Inflammatory macrophage (primary cell): ENCODE measurements around the gene USP17L5.
"Not testable (repeated sequence)": the region's sequence is repeated elsewhere in the genome, so short reads cannot be mapped to it uniquely, and the experiment has no call there.

Experiments
- DNase-seq, 2 donors: peaks; one replicate each; pipeline ENCODE4 v3.0.0-alpha.2; 2020 to 2022
- total RNA-seq, 18 experiments: gene quantifications; one replicate each; lab custom pipeline; 2026; ENCODE audit warnings: mixed read lengths in 6 of 18, inconsistent platforms in 2 of 18; lab: John Stamatoyannopoulos, UW

The USP17L5 gene
- 0 reads per million in 18 experiments for total RNA-seq

GRCh38 chr4:9339103-9339502, at the start of gene USP17L5:
Gene USP17L5 (plus strand): TSS chr4:9339403. CDS start chr4:9339403, 0 bp downstream.
- DNase-seq = not testable (repeated sequence)

- DNase-seq = not testable (repeated sequence)
Measured at GRCh38 chr4:9324191-9324590, 15.0 kb upstream of the USP17L5 start.

GRCh38 chr4:9324865-9325264, 14.3 kb upstream of the USP17L5 start, which contains the start of gene USP17L24:
Gene USP17L24 (plus strand): TSS chr4:9325165. CDS start chr4:9325165, 0 bp downstream.
- DNase-seq = not testable (repeated sequence)

GRCh38 chr4:9329611-9330010, 9.6 kb upstream of the USP17L5 start, which contains the start of gene USP17L25:
Gene USP17L25 (plus strand): TSS chr4:9329911. CDS start chr4:9329911, 0 bp downstream.
- DNase-seq = not testable (repeated sequence)

GRCh38 chr4:9334358-9334757, 4.8 kb upstream of the USP17L5 start, which contains the start of gene USP17L26:
Gene USP17L26 (plus strand): TSS chr4:9334658. CDS start chr4:9334658, 0 bp downstream.
- DNase-seq = not testable (repeated sequence)

- not testable (repeated sequence) for DNase-seq
Measured at GRCh38 chr4:9343848-9344247, 4.6 kb downstream of the USP17L5 start, which contains the start of gene USP17L27. Gene USP17L27 (plus strand): TSS chr4:9344148. CDS start chr4:9344148, 0 bp downstream.

GRCh38 chr4:9348593-9348992, 9.4 kb downstream of the USP17L5 start, which contains the start of gene USP17L28:
Gene USP17L28 (plus strand): TSS chr4:9348893. CDS start chr4:9348893, 0 bp downstream.
- DNase-seq = not testable (repeated sequence)

- DNase-seq = not testable (repeated sequence)
Measured at GRCh38 chr4:9350866-9351265, 11.7 kb downstream of the USP17L5 start.

GRCh38 chr4:9353338-9353737, 14.1 kb downstream of the USP17L5 start, which contains the start of gene USP17L29:
Gene USP17L29 (plus strand): TSS chr4:9353638. CDS start chr4:9353638, 0 bp downstream.
- not testable (repeated sequence) for DNase-seq

- DNase-seq = not testable (repeated sequence)
Measured at GRCh38 chr4:9362829-9363228, 23.6 kb downstream of the USP17L5 start, which contains the start of gene USP17L30. Gene USP17L30 (plus strand): TSS chr4:9363129. CDS start chr4:9363129, 0 bp downstream.

GRCh38 chr4:9379881-9380280, 40.7 kb downstream of the USP17L5 start:
- not testable (repeated sequence) for DNase-seq

- not testable (repeated sequence) for DNase-seq
Measured at GRCh38 chr4:9381012-9381534, 41.9 kb downstream of the USP17L5 start.

- no peak for DNase-seq
Measured at GRCh38 chr4:9384126-9384525, 44.9 kb downstream of the USP17L5 start.

- DNase-seq = not testable (repeated sequence)
Measured at GRCh38 chr4:9389001-9389400, 49.8 kb downstream of the USP17L5 start.
